ENCODE measurements around the gene CYP26C1. TPM values are rescaled to one million over a fixed set of nuclear protein-coding genes. Genes with fewer than 3 reads are reported as not detected.

CYP26C1 gene
- total RNA-seq, 1 donor from 2014 or later, result not detected

- DNase-seq, result no peak
Measured at GRCh38 chr10:93113042-93113441, 52.4 kb downstream of the CYP26C1 start.

- peak; percentile 51 for DNase-seq
Measured at GRCh38 chr10:93115661-93116383, 55.2 kb downstream of the CYP26C1 start.

Other genes starting within 250 kb of the CYP26C1 start
- gene EXOC6, start 212.3 kb upstream of the CYP26C1 start, total RNA-seq, result 64.7 TPM
- 1.9 TPM for gene CYP26A1, start 13.1 kb downstream of the CYP26C1 start, total RNA-seq

Measured in tongue (tissue), 2 donors.